ENCODE results near the gene RRAGB.
"Not testable (repeated sequence)": the region's sequence is repeated elsewhere in the genome, so short reads cannot be mapped to it uniquely, and the experiment has no call there.

Gene RRAGB

GRCh38 chrX:55767100-55767499, 49.6 kb downstream of the RRAGB start:
- no peak for DNase-seq (ENCODE audit: low spot score)

GRCh38 chrX:55774419-55774818, 56.9 kb downstream of the RRAGB start:
- DNase-seq (ENCODE audit: low spot score): not testable (repeated sequence)

GRCh38 chrX:55777596-55777995, 60.0 kb downstream of the RRAGB start:
- DNase-seq (ENCODE audit: low spot score): no peak

GRCh38 chrX:55778322-55778721, 60.8 kb downstream of the RRAGB start:
- DNase-seq (ENCODE audit: low spot score): no peak

- no peak for DNase-seq (ENCODE audit: low spot score)
These were observed 66.2 kb downstream of the RRAGB start for GRCh38 chrX:55783723-55784122.

- no peak for DNase-seq (ENCODE audit: low spot score)
These were observed 69.5 kb downstream of the RRAGB start for GRCh38 chrX:55787063-55787462.

GRCh38 chrX:55787727-55788126, 70.2 kb downstream of the RRAGB start:
- DNase-seq (ENCODE audit: low spot score): no peak

GRCh38 chrX:55794405-55794804, 76.9 kb downstream of the RRAGB start:
- DNase-seq (ENCODE audit: low spot score): no peak

- DNase-seq (ENCODE audit: low spot score): no peak
These were observed 78.9 kb downstream of the RRAGB start for GRCh38 chrX:55796496-55796895.

- DNase-seq (ENCODE audit: low spot score): no peak
These were observed 84.3 kb downstream of the RRAGB start for GRCh38 chrX:55801811-55802210.

Data from iPS-NIHi11 (cell line).